ENCODE measurements around the gene ALDH4A1. TPM values are rescaled to one million over a fixed set of nuclear protein-coding genes. Genes with fewer than 3 reads are reported as not detected.

ALDH4A1 gene
- total RNA-seq, 1 donor = 28.6 TPM

GRCh38 chr1:18891426-18891780 is 11.0 kb downstream of the ALDH4A1 start:
- Histone ChIP-seq H3K79me2 (ENCODE audit: insufficient read depth, low read length) (no peaks in the 10 kb centered on the region), H4K20me1 (ENCODE audit: insufficient read depth, low read length) (no peaks in the 10 kb centered on the region), H3K27me3 (ENCODE audit: insufficient read depth, low read length) (no peaks in the 10 kb centered on the region), H3K9me3 (ENCODE audit: low read depth, low read length) (no peaks in the 10 kb centered on the region), H3K27ac (ENCODE audit: low read depth, low read length) (peak overlapping the region; percentile 30), H3K4me3 (ENCODE audit: insufficient read depth, low read length) (no peak overlapping the region), H3K4me1 (ENCODE audit: insufficient read depth, low read length) (peaks cover 27% of the 10 kb centered on the region), H3K4me2 (ENCODE audit: insufficient read depth, low read length) (no peak overlapping the region), H3K36me3 (ENCODE audit: insufficient read depth, low read length) (no peaks in the 10 kb centered on the region), H2AFZ (ENCODE audit: low read length) (no peak overlapping the region)
- DNase-seq (ENCODE audit: insufficient read length, low spot score, missing footprints) = no peak
- TF ChIP-seq, protein P1, sequence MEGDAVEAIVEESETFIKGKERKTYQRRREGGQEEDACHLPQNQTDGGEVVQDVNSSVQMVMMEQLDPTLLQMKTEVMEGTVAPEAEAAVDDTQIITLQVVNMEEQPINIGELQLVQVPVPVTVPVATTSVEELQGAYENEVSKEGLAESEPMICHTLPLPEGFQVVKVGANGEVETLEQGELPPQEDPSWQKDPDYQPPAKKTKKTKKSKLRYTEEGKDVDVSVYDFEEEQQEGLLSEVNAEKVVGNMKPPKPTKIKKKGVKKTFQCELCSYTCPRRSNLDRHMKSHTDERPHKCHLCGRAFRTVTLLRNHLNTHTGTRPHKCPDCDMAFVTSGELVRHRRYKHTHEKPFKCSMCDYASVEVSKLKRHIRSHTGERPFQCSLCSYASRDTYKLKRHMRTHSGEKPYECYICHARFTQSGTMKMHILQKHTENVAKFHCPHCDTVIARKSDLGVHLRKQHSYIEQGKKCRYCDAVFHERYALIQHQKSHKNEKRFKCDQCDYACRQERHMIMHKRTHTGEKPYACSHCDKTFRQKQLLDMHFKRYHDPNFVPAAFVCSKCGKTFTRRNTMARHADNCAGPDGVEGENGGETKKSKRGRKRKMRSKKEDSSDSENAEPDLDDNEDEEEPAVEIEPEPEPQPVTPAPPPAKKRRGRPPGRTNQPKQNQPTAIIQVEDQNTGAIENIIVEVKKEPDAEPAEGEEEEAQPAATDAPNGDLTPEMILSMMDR (IDR thresholded peaks at IDR 0.05; ENCODE audit: extremely low read depth, low read depth, low read length) = no peak

DNA sequence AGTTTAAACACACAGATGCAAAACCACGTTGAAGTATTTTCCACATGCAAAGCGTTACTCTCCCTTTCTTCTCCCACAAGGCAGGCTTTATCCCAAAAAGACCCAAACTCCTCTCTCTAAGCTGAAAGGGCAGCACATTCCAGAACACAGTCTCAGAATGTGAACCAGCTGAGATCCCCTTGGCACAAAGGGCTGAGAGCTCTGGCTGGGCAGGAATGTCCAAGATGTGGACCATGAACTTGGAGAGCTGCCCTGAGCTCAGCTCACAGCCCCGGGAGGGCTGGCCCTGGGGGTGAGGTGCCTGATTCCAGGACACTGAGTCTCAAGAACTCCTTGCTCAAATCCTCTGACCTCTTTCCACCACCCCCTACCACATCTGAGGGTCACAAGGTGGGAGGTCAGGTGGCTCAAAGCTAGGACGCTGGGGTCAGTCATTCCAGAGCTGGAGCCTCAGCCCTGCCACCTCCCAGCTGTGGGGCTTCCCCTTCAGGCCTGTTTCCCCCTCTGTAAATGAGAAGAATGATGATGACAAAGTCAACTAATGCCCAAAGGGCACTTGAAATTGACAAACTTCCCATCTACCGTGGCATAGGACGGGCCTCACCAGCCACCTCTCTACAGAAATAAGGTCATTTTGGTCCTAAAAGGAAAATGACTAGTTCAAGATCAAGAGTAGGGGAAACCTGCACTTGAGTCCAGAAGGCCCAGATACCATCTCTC is 11.5 kb downstream of the ALDH4A1 start:
- no peak overlapping the region for H2AFZ ChIP-seq (ENCODE audit: low read length)
- DNase-seq (ENCODE audit: insufficient read length, low spot score, missing footprints) = peak; percentile 95
- H3K4me3 ChIP-seq (ENCODE audit: insufficient read depth, low read length) = peak overlapping the region; percentile 2
- peaks cover 32% of the 10 kb centered on the region for H3K4me1 ChIP-seq (ENCODE audit: insufficient read depth, low read length)
- H3K36me3 ChIP-seq (ENCODE audit: insufficient read depth, low read length) = no peaks in the 10 kb centered on the region
- H3K9me3 ChIP-seq (ENCODE audit: low read depth, low read length) = no peaks in the 10 kb centered on the region
- H3K79me2 ChIP-seq (ENCODE audit: insufficient read depth, low read length) = no peaks in the 10 kb centered on the region
- no peaks in the 10 kb centered on the region for H4K20me1 ChIP-seq (ENCODE audit: insufficient read depth, low read length)
- no peaks in the 10 kb centered on the region for H3K27me3 ChIP-seq (ENCODE audit: insufficient read depth, low read length)
- TF ChIP-seq, protein P1 (IDR thresholded peaks at IDR 0.05; ENCODE audit: extremely low read depth, low read depth, low read length) = no peak
- H3K4me2 ChIP-seq (ENCODE audit: insufficient read depth, low read length) = peak overlapping the region; percentile 8
- H3K27ac ChIP-seq (ENCODE audit: low read depth, low read length) = peak overlapping the region; percentile 30

DNA sequence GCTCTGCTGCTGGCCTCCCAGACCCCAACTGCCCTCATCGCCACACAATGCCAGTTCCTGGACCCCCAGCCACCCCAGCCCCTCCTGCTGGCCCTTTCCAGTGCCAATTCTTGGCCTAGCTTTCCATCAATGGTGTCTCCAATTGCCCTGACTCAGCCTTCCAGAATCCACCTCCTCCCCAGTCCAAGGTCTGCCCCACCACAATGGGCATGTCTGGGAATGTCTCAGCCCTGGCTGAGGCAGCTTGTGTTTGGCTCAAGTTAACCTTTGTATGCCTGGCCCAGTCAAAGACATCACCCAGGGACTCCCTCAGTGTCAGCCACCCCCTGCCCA is 16.4 kb downstream of the ALDH4A1 start:
- no peaks in the 10 kb centered on the region for H3K36me3 ChIP-seq (ENCODE audit: insufficient read depth, low read length)
- H3K4me2 ChIP-seq (ENCODE audit: insufficient read depth, low read length) = peak overlapping the region; percentile 29
- DNase-seq (ENCODE audit: insufficient read length, low spot score, missing footprints) = peak; percentile 97
- H3K4me3 ChIP-seq (ENCODE audit: insufficient read depth, low read length) = no peak overlapping the region
- peaks cover 39% of the 10 kb centered on the region for H3K4me1 ChIP-seq (ENCODE audit: insufficient read depth, low read length)
- peaks cover 9% of the 10 kb centered on the region for H4K20me1 ChIP-seq (ENCODE audit: insufficient read depth, low read length)
- peak overlapping the region; percentile 31 for H3K27ac ChIP-seq (ENCODE audit: low read depth, low read length)
- no peaks in the 10 kb centered on the region for H3K27me3 ChIP-seq (ENCODE audit: insufficient read depth, low read length)
- H2AFZ ChIP-seq (ENCODE audit: low read length) = no peak overlapping the region
- H3K9me3 ChIP-seq (ENCODE audit: low read depth, low read length) = no peaks in the 10 kb centered on the region
- TF ChIP-seq, protein P1 (IDR thresholded peaks at IDR 0.05; ENCODE audit: extremely low read depth, low read depth, low read length) = no peak
- no peaks in the 10 kb centered on the region for H3K79me2 ChIP-seq (ENCODE audit: insufficient read depth, low read length)

GRCh38 chr1:18885311-18886002 is 16.9 kb downstream of the ALDH4A1 start:
- Histone ChIP-seq H3K36me3 (ENCODE audit: insufficient read depth, low read length) (no peaks in the 10 kb centered on the region), H3K27ac (ENCODE audit: low read depth, low read length) (no peak overlapping the region), H3K9me3 (ENCODE audit: low read depth, low read length) (no peaks in the 10 kb centered on the region), H3K79me2 (ENCODE audit: insufficient read depth, low read length) (no peaks in the 10 kb centered on the region), H3K4me2 (ENCODE audit: insufficient read depth, low read length) (no peak overlapping the region), H3K4me3 (ENCODE audit: insufficient read depth, low read length) (no peak overlapping the region), H3K4me1 (ENCODE audit: insufficient read depth, low read length) (peaks cover 33% of the 10 kb centered on the region), H4K20me1 (ENCODE audit: insufficient read depth, low read length) (peaks cover 9% of the 10 kb centered on the region), H3K27me3 (ENCODE audit: insufficient read depth, low read length) (no peaks in the 10 kb centered on the region), H2AFZ (ENCODE audit: low read length) (no peak overlapping the region)
- no peak for DNase-seq (ENCODE audit: insufficient read length, low spot score, missing footprints)
- TF ChIP-seq, protein P1 (IDR thresholded peaks at IDR 0.05; ENCODE audit: extremely low read depth, low read depth, low read length) = no peak

Measured in osteoblast (primary cell).